ENCODE results near the gene NUBP2.
"Not testable (repeated sequence)": the region's sequence is repeated elsewhere in the genome, so short reads cannot be mapped to it uniquely, and the experiment has no call there.

NUBP2 gene

GRCh38 chr16:1786242-1787055 lies 3.7 kb downstream of the NUBP2 start:
- DNase-seq (ENCODE audit: low read depth in 3 of 3): no peak

GRCh38 chr16:1787056-1787321 lies 4.2 kb downstream of the NUBP2 start:
- DNase-seq (ENCODE audit: low read depth in 3 of 3): no peak

GRCh38 chr16:1787322-1788094 lies 4.7 kb downstream of the NUBP2 start:
- DNase-seq (ENCODE audit: low read depth in 3 of 3): no peak

- DNase-seq (ENCODE audit: low read depth in 3 of 3): no peak
Measured at GRCh38 chr16:1788095-1788707, 5.4 kb downstream of the NUBP2 start.

GRCh38 chr16:1788708-1789100 lies 5.9 kb downstream of the NUBP2 start:
- DNase-seq (ENCODE audit: low read depth in 3 of 3): no peak

- no peak for DNase-seq (ENCODE audit: low read depth in 3 of 3)
Measured at GRCh38 chr16:1789643-1790045, 6.9 kb downstream of the NUBP2 start.

GRCh38 chr16:1790261-1790610 lies 7.5 kb downstream of the NUBP2 start:
- DNase-seq (ENCODE audit: low read depth in 3 of 3): no peak

- no peak for DNase-seq (ENCODE audit: low read depth in 3 of 3)
Measured at GRCh38 chr16:1790611-1791255, 8.0 kb downstream of the NUBP2 start.

- DNase-seq (ENCODE audit: low read depth in 3 of 3): no peak
Measured at GRCh38 chr16:1791256-1791942, 8.6 kb downstream of the NUBP2 start.

- no peak for DNase-seq (ENCODE audit: low read depth in 3 of 3)
Measured at GRCh38 chr16:1791943-1792812, 9.4 kb downstream of the NUBP2 start.

- no peak for DNase-seq (ENCODE audit: low read depth in 3 of 3)
Measured at GRCh38 chr16:1792836-1793577, 10.2 kb downstream of the NUBP2 start.

GRCh38 chr16:1793578-1794220 lies 10.9 kb downstream of the NUBP2 start, which contains the start of gene IGFALS:
TSS of gene IGFALS (minus strand) at chr16:1793705. CDS start at chr16:1793652, 53 bp downstream.
- no peak for DNase-seq (ENCODE audit: low read depth in 3 of 3)

GRCh38 chr16:1794221-1794871 lies 11.6 kb downstream of the NUBP2 start:
- no peak for DNase-seq (ENCODE audit: low read depth in 3 of 3)

- DNase-seq (ENCODE audit: low read depth in 3 of 3): no peak
Measured at GRCh38 chr16:1794908-1795666, 12.3 kb downstream of the NUBP2 start.

- not testable (repeated sequence) for DNase-seq (ENCODE audit: low read depth in 3 of 3)
Measured at GRCh38 chr16:1799263-1799662, 16.5 kb downstream of the NUBP2 start.

- no peak for DNase-seq (ENCODE audit: low read depth in 3 of 3)
Measured at GRCh38 chr16:1800701-1801100, 17.9 kb downstream of the NUBP2 start.

- no peak for DNase-seq (ENCODE audit: low read depth in 3 of 3)
Measured at GRCh38 chr16:1807626-1808025, 24.9 kb downstream of the NUBP2 start.

- DNase-seq (ENCODE audit: low read depth in 3 of 3): no peak
Measured at GRCh38 chr16:1808691-1809090, 25.9 kb downstream of the NUBP2 start.
